C4-2B (cell line): ENCODE results near the gene MYO15B.
A peak's percentile ranks its signal among the peaks of the same experiment; 100 is the strongest.

Experiments used
- H3K27ac ChIP-seq: fragments of 450-650 bp; 2 replicates; pipeline ENCODE4 v1.5.1; 2017
- CTCF ChIP-seq: fragments of 450-650 bp; conservative IDR thresholded peaks from 2 replicates; pipeline ENCODE4 v1.5.1; 2017; ENCODE audit warnings: mild to moderate bottlenecking
- ZFX ChIP-seq: fragments of 450-650 bp; IDR thresholded peaks from 2 replicates; pipeline ENCODE4 v1.6.1; 2017

Gene MYO15B

GRCh38 chr17:75639327-75639726 is 51.7 kb downstream of the MYO15B start:
- TF ChIP-seq ZFX (no peak), CTCF (no peak)
- no peak overlapping the region; the same call in 1 of the 2 replicates for H3K27ac ChIP-seq

DNA sequence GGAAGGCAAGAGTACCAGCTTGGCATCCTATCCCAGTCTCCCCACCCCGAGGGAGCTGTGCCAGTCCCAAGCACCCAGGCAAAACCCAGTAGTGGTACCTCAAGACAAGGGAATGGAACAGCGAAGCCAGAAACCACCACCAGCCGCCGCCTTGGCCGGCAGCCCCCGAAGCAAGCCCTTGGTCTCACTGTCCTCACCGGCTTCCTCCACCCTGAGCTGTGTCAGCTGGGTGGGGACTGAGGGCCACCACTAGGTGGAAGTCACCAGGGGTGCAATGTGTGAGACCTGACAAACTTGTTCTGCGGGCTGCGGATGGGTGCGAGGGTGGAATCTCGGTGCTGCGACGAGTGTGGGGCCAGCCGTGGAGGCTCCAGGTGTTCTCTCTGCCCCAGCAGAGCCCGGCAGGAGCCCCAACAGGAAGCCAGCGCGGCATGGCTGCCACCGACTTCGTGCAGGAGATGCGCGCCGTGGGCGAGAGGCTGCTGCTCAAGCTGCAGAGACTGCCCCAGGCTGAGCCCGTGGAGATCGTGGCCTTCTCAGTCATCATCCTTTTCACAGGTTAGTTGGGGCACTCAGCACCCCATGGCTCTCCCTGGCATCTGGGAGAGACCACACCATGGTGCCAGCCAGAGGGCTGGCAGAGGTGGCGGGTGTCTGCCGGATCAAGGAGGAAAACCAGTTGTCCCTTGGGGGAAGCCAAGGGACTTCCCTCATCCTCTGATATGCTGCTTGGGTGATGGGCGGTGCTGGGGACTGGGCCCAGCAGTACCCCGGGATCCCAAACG is 52.4 kb downstream of the MYO15B start:
- TF ChIP-seq ZFX (no peak), CTCF (no peak; the same call in 1 of the 2 replicates)
- peak overlapping the region; percentile 12 for H3K27ac ChIP-seq

- no peak overlapping the region; the same call in 1 of the 2 replicates for H3K27ac ChIP-seq
- no peak for TF ChIP-seq ZFX
- no peak for TF ChIP-seq CTCF
Observed at GRCh38 chr17:75640556-75641119, 53.0 kb downstream of the MYO15B start.

DNA sequence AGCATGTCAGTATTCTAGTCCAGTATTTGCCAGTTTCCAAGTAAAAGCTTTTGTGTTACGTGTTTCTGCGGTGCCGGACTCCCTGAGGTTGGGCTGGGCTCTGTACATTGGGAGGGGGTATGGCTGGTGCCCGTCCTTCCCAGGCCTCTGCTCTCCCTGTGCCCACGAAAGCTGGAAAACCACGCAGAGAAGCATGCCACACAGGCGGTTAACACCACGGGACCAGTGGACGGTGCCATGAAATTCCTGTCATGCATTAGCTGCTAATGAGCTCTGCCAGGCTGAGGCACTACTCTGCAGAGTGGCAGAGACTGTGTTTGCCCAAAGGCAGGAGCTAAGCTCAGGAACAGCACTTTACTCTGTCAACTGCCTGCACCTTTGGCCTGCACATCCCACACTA is 53.7 kb downstream of the MYO15B start:
- TF ChIP-seq ZFX = no peak
- no peak for TF ChIP-seq CTCF
- H3K27ac ChIP-seq = no peak overlapping the region

- TF ChIP-seq ZFX = no peak
- no peak for TF ChIP-seq CTCF
- no peak overlapping the region for H3K27ac ChIP-seq
Observed at GRCh38 chr17:75642182-75642783, 54.7 kb downstream of the MYO15B start.

DNA sequence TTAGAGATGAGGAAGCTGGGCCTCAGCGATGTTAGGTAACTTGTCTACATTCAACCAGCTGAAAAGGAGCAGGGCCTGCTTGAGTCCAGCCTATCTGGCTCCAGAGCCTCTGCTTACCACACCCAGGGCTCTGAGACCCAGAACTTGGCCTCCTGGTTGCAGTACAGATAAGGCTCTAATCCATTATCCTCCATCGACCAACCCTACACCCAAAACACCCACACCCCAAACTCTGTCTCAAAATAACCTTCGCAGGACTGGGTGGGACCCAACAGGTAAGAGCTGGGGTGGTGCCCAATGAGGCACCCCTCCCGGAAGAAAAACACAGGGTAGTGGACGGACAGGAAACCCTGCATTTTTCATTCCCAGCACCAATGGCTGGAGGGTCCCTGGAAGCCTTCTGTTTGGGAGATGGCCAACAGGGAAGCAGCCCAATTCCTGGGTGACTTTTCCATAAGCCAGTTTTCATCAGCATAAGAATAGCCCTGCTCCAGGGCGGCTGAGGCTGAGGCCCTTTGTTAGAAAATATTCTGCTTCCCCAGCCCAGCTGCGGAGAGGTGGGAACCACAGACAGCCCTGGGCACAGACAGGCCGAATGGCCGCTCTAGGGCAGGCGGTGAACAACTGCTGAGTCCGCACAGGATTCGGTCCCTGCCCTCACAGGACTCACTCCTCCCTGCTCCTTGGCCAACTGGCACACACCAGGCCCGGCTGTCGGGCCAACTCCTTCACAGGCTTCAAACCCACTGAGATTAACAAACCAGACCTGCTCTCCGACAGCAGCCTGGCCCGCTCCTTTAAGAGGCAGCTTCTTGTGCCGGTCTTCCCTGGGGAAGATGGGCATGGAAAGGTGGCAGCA is 55.4 kb downstream of the MYO15B start:
- H3K27ac ChIP-seq = no peak overlapping the region
- no peak for TF ChIP-seq ZFX
- TF ChIP-seq CTCF = no peak
